Ishikawa (cell line): ENCODE results near the gene PTTG1IP.

Experiments used
- CREB1 ChIP-seq: IDR thresholded peaks from 2 replicates; pipeline ENCODE4 v1.6.1; 2012; ENCODE audit warnings: low read depth
- EP300 ChIP-seq: IDR thresholded peaks from 2 replicates; pipeline ENCODE4 v1.6.1; 2012; ENCODE audit warnings: borderline replicate concordance
- FOXM1 ChIP-seq: IDR thresholded peaks from 2 replicates; pipeline ENCODE4 v1.6.1; 2012; ENCODE audit warnings: low read depth, borderline replicate concordance
- TEAD4 ChIP-seq: IDR thresholded peaks from 2 replicates; pipeline ENCODE4 v1.6.1; 2012
- TF ChIP-seq, protein P1 (sequence below): IDR thresholded peaks from 2 replicates; pipeline ENCODE4 v1.6.1; 2012

DNA sequence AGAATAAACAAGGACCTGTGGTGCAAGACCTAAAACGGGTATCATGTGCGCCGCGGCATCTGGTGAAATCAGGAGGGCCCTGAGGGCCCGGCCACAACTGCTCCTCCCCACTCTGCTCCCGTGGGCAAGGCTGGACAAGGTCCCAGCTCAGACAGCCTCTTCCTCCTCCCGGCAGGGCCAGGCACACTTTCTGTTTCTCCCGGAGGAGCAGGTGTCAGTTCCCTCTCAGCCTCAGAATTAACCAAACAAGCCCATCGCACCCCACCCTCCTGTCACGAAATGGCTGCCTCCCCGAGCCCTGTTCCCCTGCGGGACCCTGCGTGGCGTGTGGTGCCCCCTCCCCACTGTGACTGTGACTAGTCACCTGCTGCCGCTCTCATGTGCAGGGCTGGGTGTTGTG lies 15.2 kb downstream of the PTTG1IP start:
- TF ChIP-seq FOXM1 (no peak), CREB1 (no peak), TEAD4 (no peak), EP300 (no peak)
- TF ChIP-seq, protein P1, sequence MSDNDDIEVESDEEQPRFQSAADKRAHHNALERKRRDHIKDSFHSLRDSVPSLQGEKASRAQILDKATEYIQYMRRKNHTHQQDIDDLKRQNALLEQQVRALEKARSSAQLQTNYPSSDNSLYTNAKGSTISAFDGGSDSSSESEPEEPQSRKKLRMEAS, result no peak
